ENCODE data around the gene WNT2B. TPM values are rescaled to one million over a fixed set of nuclear protein-coding genes. Genes with fewer than 3 reads are reported as not detected.

The WNT2B gene
- total RNA-seq, 1 donor = 2.2 TPM

DNA sequence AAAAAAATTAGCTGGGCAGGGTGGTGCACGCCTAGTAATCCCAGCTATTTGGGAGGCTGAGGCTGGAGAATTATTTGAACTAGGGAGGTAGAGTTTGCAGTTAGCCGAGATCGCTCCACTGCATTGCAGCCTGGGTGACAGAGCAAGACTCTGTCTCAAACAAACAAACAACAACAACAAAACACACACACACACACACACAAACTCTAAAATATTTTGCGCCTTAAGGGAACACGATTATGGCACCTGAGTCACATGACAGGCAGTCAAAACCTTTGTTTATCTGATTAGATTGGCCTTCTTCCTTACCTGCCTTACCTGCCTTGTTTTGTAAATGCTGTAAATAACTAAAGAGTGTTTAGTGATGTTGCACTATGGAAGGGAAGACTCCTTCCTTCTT is 20.6 kb upstream of the WNT2B start:
- DNase-seq (ENCODE audit: insufficient read length, low spot score, missing footprints) = no peak
- Histone ChIP-seq H3K79me2 (ENCODE audit: insufficient read depth, low read length) (no peaks in the 10 kb centered on the region), H3K36me3 (ENCODE audit: insufficient read depth, low read length) (no peaks in the 10 kb centered on the region), H4K20me1 (ENCODE audit: insufficient read depth, low read length) (no peaks in the 10 kb centered on the region), H3K27me3 (ENCODE audit: insufficient read depth, low read length) (no peaks in the 10 kb centered on the region), H3K9me3 (ENCODE audit: low read depth, low read length) (no peaks in the 10 kb centered on the region), H3K27ac (ENCODE audit: low read depth, low read length) (no peak overlapping the region), H3K4me1 (ENCODE audit: insufficient read depth, low read length) (no peaks in the 10 kb centered on the region), H2AFZ (ENCODE audit: low read length) (no peak overlapping the region), H3K4me3 (ENCODE audit: insufficient read depth, low read length) (no peak overlapping the region), H3K4me2 (ENCODE audit: insufficient read depth, low read length) (no peak overlapping the region)
- no peak for TF ChIP-seq CTCF (IDR thresholded peaks at IDR 0.05; ENCODE audit: extremely low read depth, low read depth, low read length)

GRCh38 chr1:112492076-112492475 is 16.7 kb upstream of the WNT2B start:
- no peak for TF ChIP-seq CTCF (IDR thresholded peaks at IDR 0.05; ENCODE audit: extremely low read depth, low read depth, low read length)

GRCh38 chr1:112493351-112493750 is 15.4 kb upstream of the WNT2B start:
- Histone ChIP-seq H3K27me3 (ENCODE audit: insufficient read depth, low read length) (no peaks in the 10 kb centered on the region), H3K36me3 (ENCODE audit: insufficient read depth, low read length) (no peaks in the 10 kb centered on the region), H4K20me1 (ENCODE audit: insufficient read depth, low read length) (no peaks in the 10 kb centered on the region), H3K79me2 (ENCODE audit: insufficient read depth, low read length) (no peaks in the 10 kb centered on the region), H3K4me3 (ENCODE audit: insufficient read depth, low read length) (no peak overlapping the region), H2AFZ (ENCODE audit: low read length) (no peak overlapping the region), H3K9me3 (ENCODE audit: low read depth, low read length) (no peaks in the 10 kb centered on the region), H3K27ac (ENCODE audit: low read depth, low read length) (no peak overlapping the region), H3K4me1 (ENCODE audit: insufficient read depth, low read length) (no peaks in the 10 kb centered on the region), H3K4me2 (ENCODE audit: insufficient read depth, low read length) (no peak overlapping the region)
- TF ChIP-seq CTCF (IDR thresholded peaks at IDR 0.05; ENCODE audit: extremely low read depth, low read depth, low read length) = no peak
- no peak for DNase-seq (ENCODE audit: insufficient read length, low spot score, missing footprints)

More at GRCh38 chr1:112492076-112492475, 16.7 kb upstream of the WNT2B start:
- no peaks in the 10 kb centered on the region for H3K79me2 ChIP-seq (ENCODE audit: insufficient read depth, low read length)
- H3K4me3 ChIP-seq (ENCODE audit: insufficient read depth, low read length) = no peak overlapping the region
- H3K27me3 ChIP-seq (ENCODE audit: insufficient read depth, low read length) = no peaks in the 10 kb centered on the region
- H4K20me1 ChIP-seq (ENCODE audit: insufficient read depth, low read length) = no peaks in the 10 kb centered on the region
- no peaks in the 10 kb centered on the region for H3K9me3 ChIP-seq (ENCODE audit: low read depth, low read length)
- H3K36me3 ChIP-seq (ENCODE audit: insufficient read depth, low read length) = no peaks in the 10 kb centered on the region
- no peaks in the 10 kb centered on the region for H3K4me1 ChIP-seq (ENCODE audit: insufficient read depth, low read length)
- DNase-seq (ENCODE audit: insufficient read length, low spot score, missing footprints) = no peak
- no peak overlapping the region for H3K4me2 ChIP-seq (ENCODE audit: insufficient read depth, low read length)
- H3K27ac ChIP-seq (ENCODE audit: low read depth, low read length) = no peak overlapping the region
- no peak overlapping the region for H2AFZ ChIP-seq (ENCODE audit: low read length)

GRCh38 chr1:112496290-112496689 is 12.5 kb upstream of the WNT2B start:
- Histone ChIP-seq H3K4me3 (ENCODE audit: insufficient read depth, low read length) (no peak overlapping the region), H3K27ac (ENCODE audit: low read depth, low read length) (no peak overlapping the region), H3K4me2 (ENCODE audit: insufficient read depth, low read length) (no peak overlapping the region), H4K20me1 (ENCODE audit: insufficient read depth, low read length) (no peaks in the 10 kb centered on the region), H3K27me3 (ENCODE audit: insufficient read depth, low read length) (no peaks in the 10 kb centered on the region), H2AFZ (ENCODE audit: low read length) (no peak overlapping the region), H3K4me1 (ENCODE audit: insufficient read depth, low read length) (peaks cover under 1% of the 10 kb centered on the region), H3K36me3 (ENCODE audit: insufficient read depth, low read length) (no peaks in the 10 kb centered on the region), H3K9me3 (ENCODE audit: low read depth, low read length) (no peaks in the 10 kb centered on the region), H3K79me2 (ENCODE audit: insufficient read depth, low read length) (no peaks in the 10 kb centered on the region)
- DNase-seq (ENCODE audit: insufficient read length, low spot score, missing footprints) = no peak
- TF ChIP-seq CTCF (IDR thresholded peaks at IDR 0.05; ENCODE audit: extremely low read depth, low read depth, low read length) = no peak

Data from osteoblast (primary cell).